ENCODE measurements around the gene SEC62.

SEC62 gene

GRCh38 chr3:170044271-170044670 lies 77.7 kb downstream of the SEC62 start:
- no peak for TF ChIP-seq CTCF (conservative IDR thresholded peaks at IDR 0.05; ENCODE audit: low read depth, low read length)
- no peak for DNase-seq (ENCODE audit: low read depth)
- H3K4me3 ChIP-seq (ENCODE audit: low read depth, low read length), result no peak overlapping the region

GRCh38 chr3:170044795-170045244 lies 78.2 kb downstream of the SEC62 start:
- DNase-seq (ENCODE audit: low read depth), result no peak
- TF ChIP-seq CTCF (conservative IDR thresholded peaks at IDR 0.05; ENCODE audit: low read depth, low read length), result no peak
- H3K4me3 ChIP-seq (ENCODE audit: low read depth, low read length), result no peak overlapping the region

- no peak overlapping the region for H3K4me3 ChIP-seq (ENCODE audit: low read depth, low read length)
- TF ChIP-seq CTCF (conservative IDR thresholded peaks at IDR 0.05; ENCODE audit: low read depth, low read length), result no peak
- DNase-seq (ENCODE audit: low read depth), result no peak
Observed at GRCh38 chr3:170046269-170047132, 79.9 kb downstream of the SEC62 start.

GRCh38 chr3:170047133-170047404 lies 80.5 kb downstream of the SEC62 start:
- no peak for DNase-seq (ENCODE audit: low read depth)
- no peak overlapping the region for H3K4me3 ChIP-seq (ENCODE audit: low read depth, low read length)
- no peak for TF ChIP-seq CTCF (conservative IDR thresholded peaks at IDR 0.05; ENCODE audit: low read depth, low read length)

All from choroid plexus epithelial cell (primary cell).